WTC11 (cell line): ENCODE measurements around the gene TOR4A. TPM values are rescaled to one million over a fixed set of nuclear protein-coding genes. Genes with fewer than 3 reads are reported as not detected.
A peak's percentile ranks its signal among the peaks of the same experiment; 100 is the strongest.

Experiments used
- ATAC-seq: fragments of 200-7000 bp; cut with Tn5 transposase; 2 replicates; pipeline ENCODE4 v1.10.0; 2021; ENCODE audit warnings: mild to moderate bottlenecking, moderate library complexity
- CTCF ChIA-PET: fragments of 300-600 bp; sonication (Branson Sonifier 250); formaldehyde crosslinking; loops from one replicate; lab custom pipeline; 2021; ENCODE audit warnings: antibody characterized with exemption; lab: Charles Lee
- POLR2A ChIA-PET: fragments of 350-600 bp; sonication (Branson Sonifier 250); formaldehyde crosslinking; loops from one replicate; lab custom pipeline; 2021; ENCODE audit warnings: antibody characterized with exemption; lab: Charles Lee
- DNase-seq: peaks from one replicate; pipeline ENCODE4 v3.0.0; 2021; ENCODE audit warnings: low spot score
- H3K27ac Mint-ChIP-seq: 2 replicates; pipeline ENCODE4 v1.8.0; 2021; ENCODE audit warnings: mixed read lengths
- H3K27me3 Mint-ChIP-seq: 2 replicates; pipeline ENCODE4 v1.8.0; 2021; ENCODE audit warnings: low read depth, mild to moderate bottlenecking, moderate library complexity, mixed read lengths
- H3K36me3 Mint-ChIP-seq: 2 replicates; pipeline ENCODE4 v1.8.0; 2021; ENCODE audit warnings: mixed read lengths
- H3K4me1 Mint-ChIP-seq: 2 replicates; pipeline ENCODE4 v1.8.0; 2022; ENCODE audit warnings: mixed read lengths
- H3K4me3 Mint-ChIP-seq: 2 replicates; pipeline ENCODE4 v1.8.0; 2021; ENCODE audit warnings: mild to moderate bottlenecking, moderate library complexity, mixed read lengths
- H3K9me3 Mint-ChIP-seq: 2 replicates; pipeline ENCODE4 v1.8.0; 2021; ENCODE audit warnings: mixed read lengths
- ATF1 ChIP-seq: sonication (generic); formaldehyde crosslinking; IDR thresholded peaks from 2 replicates; pipeline ENCODE4 v1.8.1; 2023; ENCODE audit warnings: mild to moderate bottlenecking, moderate library complexity, missing genetic modification reagents
- ATF2 ChIP-seq: sonication (generic); formaldehyde crosslinking; IDR thresholded peaks from 2 replicates; pipeline ENCODE4 v1.8.1; 2022; ENCODE audit warnings: low read depth, missing genetic modification reagents, borderline replicate concordance
- CDX4 ChIP-seq: fragments of 250-450 bp; sonication (Bioruptor Pico); IDR thresholded peaks from 2 replicates; pipeline ENCODE4 v1.9.0; 2021; ENCODE audit warnings: moderate library complexity, mild to moderate bottlenecking, inconsistent platforms, borderline replicate concordance
- CREM ChIP-seq: sonication (generic); formaldehyde crosslinking; IDR thresholded peaks from 2 replicates; pipeline ENCODE4 v1.8.1; 2022; ENCODE audit warnings: mild to moderate bottlenecking, missing genetic modification reagents, moderate library complexity
- FOXP1 ChIP-seq: sonication (generic); formaldehyde crosslinking; IDR thresholded peaks from 2 replicates; pipeline ENCODE4 v1.8.0; 2022; ENCODE audit warnings: missing genetic modification reagents, mild to moderate bottlenecking, moderate library complexity, borderline replicate concordance
- FOXP4 ChIP-seq: sonication (generic); formaldehyde crosslinking; IDR thresholded peaks from 2 replicates; pipeline ENCODE4 v1.8.0; 2022; ENCODE audit warnings: mild to moderate bottlenecking, missing genetic modification reagents
- IRF2 ChIP-seq: sonication (generic); formaldehyde crosslinking; IDR thresholded peaks from 2 replicates; pipeline ENCODE4 v1.8.0; 2022; ENCODE audit warnings: low read depth, missing genetic modification reagents, borderline replicate concordance
- NFYB ChIP-seq: sonication (generic); formaldehyde crosslinking; conservative IDR thresholded peaks from 2 replicates; pipeline ENCODE4 v1.8.0; 2022; ENCODE audit warnings: low read depth, missing genetic modification reagents
- SOX15 ChIP-seq: fragments of 250-450 bp; sonication (Bioruptor Pico); IDR thresholded peaks from 2 replicates; pipeline ENCODE4 v1.9.0; 2021; ENCODE audit warnings: mild to moderate bottlenecking
- SP1 ChIP-seq: sonication (generic); formaldehyde crosslinking; conservative IDR thresholded peaks from 2 replicates; pipeline ENCODE4 v1.8.1; 2022; ENCODE audit warnings: missing genetic modification reagents
- ZNF416 ChIP-seq: fragments of 250-450 bp; sonication (Bioruptor Pico); IDR thresholded peaks from 2 replicates; pipeline ENCODE4 v1.9.0; 2021; ENCODE audit warnings: mild to moderate bottlenecking, inconsistent platforms
- total RNA-seq: library from RNA; stranded (reverse); gene quantifications from 3 replicates; pipeline ENCODE4 v1.2.3, GENCODE V29; 2021

TOR4A gene
- total RNA-seq, 1 experiment from 2014 or later: 7.3 TPM

GRCh38 chr9:137305798-137306065, 28.2 kb downstream of the TOR4A start (continued):
- TF ChIP-seq FOXP4: no peak
- no peak for TF ChIP-seq ATF2 (CRISPR knock-in tag)
- no peak for TF ChIP-seq CREM (CRISPR knock-in tag)
- no peak for TF ChIP-seq ATF1 (CRISPR knock-in tag)
- TF ChIP-seq IRF2 (CRISPR knock-in tag): no peak
- no peak for TF ChIP-seq ZNF416 (CRISPR knock-in tag)

GRCh38 chr9:137306066-137306849, 28.7 kb downstream of the TOR4A start:
- ATAC-seq: no peak
- H3K27ac Mint-ChIP-seq: no peak overlapping the region
- POLR2A ChIA-PET: no interaction called here

GRCh38 chr9:137306850-137307254, 29.3 kb downstream of the TOR4A start:
- H3K27ac Mint-ChIP-seq: no peak overlapping the region
- POLR2A ChIA-PET: interaction anchor here (1.7 kb wide), 1 partner anchor 14 kb away, joined by 6 read pairs; no protein-coding TSS in a partner anchor
- ATAC-seq (no peak), DNase-seq (no peak)
- peaks cover 13% of the 10 kb centered on the region for H3K27me3 Mint-ChIP-seq
- no peak overlapping the region for H3K4me3 Mint-ChIP-seq
- H3K36me3 Mint-ChIP-seq: no peaks in the 10 kb centered on the region
- H3K4me1 Mint-ChIP-seq: peaks cover 27% of the 10 kb centered on the region
- CTCF ChIA-PET: interaction anchor here (0.6 to 8.6 kb wide), 11 partner anchors 8 to 260 kb away, joined by 3 to 172 read pairs (median 4); partner anchors contain the start of genes NOXA1, NPDC1 and NSMF
- TF ChIP-seq SP1 (CRISPR knock-in tag): 0 out of 2 replicates have a peak, but pooled peaks have one; percentile 6
- TF ChIP-seq SOX15 (CRISPR knock-in tag): no peak
- no peaks in the 10 kb centered on the region for H3K9me3 Mint-ChIP-seq

More at GRCh38 chr9:137306066-137306849, 28.7 kb downstream of the TOR4A start:
- CTCF ChIA-PET: interaction anchor here (1.0 to 8.6 kb wide), 3 partner anchors 10 to 19 kb away, joined by 5 to 172 read pairs (median 6); no protein-coding TSS in a partner anchor
- TF ChIP-seq FOXP1: 0 out of 2 replicates have a peak, but pooled peaks have one; percentile 11
- TF ChIP-seq SOX15 (CRISPR knock-in tag): no peak
- TF ChIP-seq, all 79 proteins: peak for 1
- H3K4me3 Mint-ChIP-seq: no peak overlapping the region
- H3K9me3 Mint-ChIP-seq: no peaks in the 10 kb centered on the region
- H3K36me3 Mint-ChIP-seq: no peaks in the 10 kb centered on the region
- H3K27me3 Mint-ChIP-seq: peaks cover 13% of the 10 kb centered on the region
- peaks cover 27% of the 10 kb centered on the region for H3K4me1 Mint-ChIP-seq
- DNase-seq: no peak

GRCh38 chr9:137307255-137308056, 29.9 kb downstream of the TOR4A start:
- DNase-seq (peak; percentile 73), ATAC-seq (peak; percentile 68)
- H3K36me3 Mint-ChIP-seq: no peaks in the 10 kb centered on the region
- H3K27me3 Mint-ChIP-seq: peaks cover 13% of the 10 kb centered on the region
- no peaks in the 10 kb centered on the region for H3K9me3 Mint-ChIP-seq
- H3K4me1 Mint-ChIP-seq: peaks cover 27% of the 10 kb centered on the region
- H3K4me3 Mint-ChIP-seq: no peak overlapping the region
- TF ChIP-seq NFYB (CRISPR knock-in tag) (peak; percentile 73), SP1 (CRISPR knock-in tag) (0 out of 2 replicates have a peak, but pooled peaks have one; percentile 13), CDX4 (no peak)
- ChIA-PET POLR2A (interaction anchor here (1.7 kb wide), 1 partner anchor 13 kb away, joined by 6 read pairs; no protein-coding TSS in a partner anchor), CTCF (interaction anchor here (0.6 to 8.6 kb wide), 10 partner anchors 8 to 261 kb away, joined by 3 to 172 read pairs (median 4); partner anchors contain the start of genes NOXA1, NPDC1, NSMF and TOR4A)
- H3K27ac Mint-ChIP-seq: no peak overlapping the region
